CD4-positive, alpha-beta T cell treated with Interleukin-17A for 1 hour (primary cell): ENCODE data around the gene GLTPD2.
A peak's percentile ranks its signal among the peaks of the same experiment; 100 is the strongest.

Source experiments
- DNase-seq: peaks from one replicate; pipeline ENCODE4 v3.0.0-alpha.2; 2020

GLTPD2 gene

GRCh38 chr17:4772235-4772613 lies 16.5 kb upstream of the GLTPD2 start:
- DNase-seq = no peak

GRCh38 chr17:4777969-4778760 lies 10.6 kb upstream of the GLTPD2 start:
- no peak for DNase-seq

- no peak for DNase-seq
These were observed 8.3 kb upstream of the GLTPD2 start for GRCh38 chr17:4780325-4780955.

- no peak for DNase-seq
These were observed 6.1 kb upstream of the GLTPD2 start for GRCh38 chr17:4782652-4783051.

GRCh38 chr17:4785311-4786105 lies 3.3 kb upstream of the GLTPD2 start:
- DNase-seq = no peak

GRCh38 chr17:4786106-4786511 lies 2.7 kb upstream of the GLTPD2 start, which contains the start of gene VMO1:
Gene VMO1, minus strand, starts transcription at chr17:4786364. Its CDS starts 12 bp downstream, at chr17:4786352.
- no peak for DNase-seq

GRCh38 chr17:4786516-4786915 lies 2.2 kb upstream of the GLTPD2 start:
- DNase-seq = no peak

- no peak for DNase-seq
These were observed 481 bp upstream of the GLTPD2 start for GRCh38 chr17:4788159-4788806.

GRCh38 chr17:4789701-4789950 lies 862 bp downstream of the GLTPD2 start:
- DNase-seq = no peak

GRCh38 chr17:4789951-4790704 lies 1.4 kb downstream of the GLTPD2 start:
- DNase-seq = peak; percentile 84

GRCh38 chr17:4790705-4791088 lies 1.9 kb downstream of the GLTPD2 start:
- no peak for DNase-seq

GRCh38 chr17:4795168-4795567 lies 6.4 kb downstream of the GLTPD2 start:
- no peak for DNase-seq

- DNase-seq = no peak
These were observed 7.8 kb downstream of the GLTPD2 start for GRCh38 chr17:4796552-4796920.

- DNase-seq = no peak
These were observed 11.9 kb downstream of the GLTPD2 start for GRCh38 chr17:4800462-4801196.

GRCh38 chr17:4802228-4802627 lies 13.5 kb downstream of the GLTPD2 start, which contains the start of gene C17orf114:
Gene C17orf114, minus strand, starts transcription at chr17:4802328.
- DNase-seq = no peak

- DNase-seq = no peak
These were observed 17.7 kb downstream of the GLTPD2 start for GRCh38 chr17:4806456-4806776.

GRCh38 chr17:4806777-4807604 lies 18.2 kb downstream of the GLTPD2 start, which contains the start of gene PLD2:
Gene PLD2, plus strand, starts transcription at chr17:4807152. Its CDS starts 621 bp downstream, at chr17:4807773.
- peak; percentile 88 for DNase-seq

GRCh38 chr17:4807605-4808377 lies 19.0 kb downstream of the GLTPD2 start:
- DNase-seq = no peak

- DNase-seq = no peak
These were observed 19.6 kb downstream of the GLTPD2 start for GRCh38 chr17:4808378-4808767.

GRCh38 chr17:4810696-4811290 lies 22.0 kb downstream of the GLTPD2 start:
- DNase-seq = no peak
